ENCODE results near the gene CENPB. TPM values are rescaled to one million over a fixed set of nuclear protein-coding genes. Genes with fewer than 3 reads are reported as not detected.
A peak's percentile ranks its signal among the peaks of the same experiment; 100 is the strongest.

CENPB gene
- polyA plus RNA-seq, 1 donor from 2014 or later: 37.9 TPM

GRCh38 chr20:3751305-3751674 is 35.2 kb downstream of the CENPB start:
- Histone ChIP-seq H3K4me2 (ENCODE audit: low read length) (no peak overlapping the region), H3K27me3 (ENCODE audit: insufficient read depth, low read depth, low read length) (peaks cover 42% of the 10 kb centered on the region), H3K4me3 (ENCODE audit: low read length) (peak overlapping the region; percentile 55), H3K9me2 (ENCODE audit: insufficient read depth, low read length) (no peaks in the 10 kb centered on the region), H3K36me3 (ENCODE audit: insufficient read depth, low read length) (no peaks in the 10 kb centered on the region), H3F3A (ENCODE audit: insufficient read depth, low read length, poor library complexity, severe bottlenecking) (no peaks in the 10 kb centered on the region), H3K27ac (ENCODE audit: low read length) (no peak overlapping the region), H4K20me1 (ENCODE audit: insufficient read depth) (no peaks in the 10 kb centered on the region), H2AFZ (ENCODE audit: low read depth, low read length) (no peak overlapping the region), H3K9ac (ENCODE audit: low read length) (no peak overlapping the region), H3K79me2 (replicated peaks; ENCODE audit: insufficient read depth, low read length) (no peaks in the 10 kb centered on the region), H3K9me3 (ENCODE audit: low read length) (no peaks in the 10 kb centered on the region)
- TF ChIP-seq MXI1 (conservative IDR thresholded peaks at IDR 0.05; ENCODE audit: poor library complexity, severe bottlenecking) (no peak), EZH2 (IDR thresholded peaks at IDR 0.05; ENCODE audit: borderline replicate concordance, insufficient read depth, low read length, poor library complexity, severe bottlenecking) (no peak), SMC3 (conservative IDR thresholded peaks at IDR 0.05; ENCODE audit: poor library complexity) (no peak)

GRCh38 chr20:3749689-3750531 is 36.6 kb downstream of the CENPB start:
- no peaks in the 10 kb centered on the region for H4K20me1 ChIP-seq (ENCODE audit: insufficient read depth)
- H3K9me2 ChIP-seq (ENCODE audit: insufficient read depth, low read length): no peaks in the 10 kb centered on the region
- no peak overlapping the region for H3K4me3 ChIP-seq (ENCODE audit: low read length)
- TF ChIP-seq EZH2 (IDR thresholded peaks at IDR 0.05; ENCODE audit: borderline replicate concordance, insufficient read depth, low read length, poor library complexity, severe bottlenecking): no peak
- no peak for TF ChIP-seq EP300 (conservative IDR thresholded peaks at IDR 0.05; ENCODE audit: poor library complexity, severe bottlenecking)
- peak; percentile 41 for TF ChIP-seq CTCF (IDR thresholded peaks at IDR 0.05; ENCODE audit: poor library complexity, severe bottlenecking)
- no peak for TF ChIP-seq POLR2AphosphoS5 (IDR thresholded peaks at IDR 0.05)
- H3K27ac ChIP-seq (ENCODE audit: low read length): no peak overlapping the region
- H3K27me3 ChIP-seq (ENCODE audit: insufficient read depth, low read depth, low read length): peaks cover 54% of the 10 kb centered on the region
- no peak overlapping the region for H3K4me2 ChIP-seq (ENCODE audit: low read length)
- no peaks in the 10 kb centered on the region for H3K9me3 ChIP-seq (ENCODE audit: low read length)
- no peak overlapping the region for H2AFZ ChIP-seq (ENCODE audit: low read depth, low read length)
- no peaks in the 10 kb centered on the region for H3K79me2 ChIP-seq (replicated peaks; ENCODE audit: insufficient read depth, low read length)
- no peaks in the 10 kb centered on the region for H3K36me3 ChIP-seq (ENCODE audit: insufficient read depth, low read length)
- H3K9ac ChIP-seq (ENCODE audit: low read length): no peak overlapping the region
- no peaks in the 10 kb centered on the region for H3F3A ChIP-seq (ENCODE audit: insufficient read depth, low read length, poor library complexity, severe bottlenecking)

GRCh38 chr20:3749087-3749688 is 37.4 kb downstream of the CENPB start:
- no peaks in the 10 kb centered on the region for H3K9me2 ChIP-seq (ENCODE audit: insufficient read depth, low read length)
- H3K9me3 ChIP-seq (ENCODE audit: low read length): no peaks in the 10 kb centered on the region
- TF ChIP-seq CTCF (IDR thresholded peaks at IDR 0.05; ENCODE audit: poor library complexity, severe bottlenecking) (no peak), SMC3 (conservative IDR thresholded peaks at IDR 0.05; ENCODE audit: poor library complexity) (no peak), EZH2 (IDR thresholded peaks at IDR 0.05; ENCODE audit: borderline replicate concordance, insufficient read depth, low read length, poor library complexity, severe bottlenecking) (no peak), EP300 (conservative IDR thresholded peaks at IDR 0.05; ENCODE audit: poor library complexity, severe bottlenecking) (no peak), POLR2AphosphoS5 (IDR thresholded peaks at IDR 0.05) (no peak), REST (IDR thresholded peaks at IDR 0.05; ENCODE audit: borderline replicate concordance) (no peak)
- no peak overlapping the region for H3K4me3 ChIP-seq (ENCODE audit: low read length)
- no peak overlapping the region for H3K27ac ChIP-seq (ENCODE audit: low read length)
- H3K27me3 ChIP-seq (ENCODE audit: insufficient read depth, low read depth, low read length): peaks cover 61% of the 10 kb centered on the region
- H3K79me2 ChIP-seq (replicated peaks; ENCODE audit: insufficient read depth, low read length): no peaks in the 10 kb centered on the region
- no peak overlapping the region for H3K4me2 ChIP-seq (ENCODE audit: low read length)
- no peaks in the 10 kb centered on the region for H4K20me1 ChIP-seq (ENCODE audit: insufficient read depth)
- no peak overlapping the region for H2AFZ ChIP-seq (ENCODE audit: low read depth, low read length)
- no peak overlapping the region for H3K9ac ChIP-seq (ENCODE audit: low read length)
- H3F3A ChIP-seq (ENCODE audit: insufficient read depth, low read length, poor library complexity, severe bottlenecking): no peaks in the 10 kb centered on the region
- no peaks in the 10 kb centered on the region for H3K36me3 ChIP-seq (ENCODE audit: insufficient read depth, low read length)

Data from neural cell (in vitro differentiated cells).